H9 (cell line): ENCODE results near the gene ADAT3. TPM values are rescaled to one million over a fixed set of nuclear protein-coding genes. Genes with fewer than 3 reads are reported as not detected.
A peak's percentile ranks its signal among the peaks of the same experiment; 100 is the strongest.

Source experiments
- DNase-seq: peaks from one replicate; pipeline ENCODE4 v3.0.0-alpha.2; 2017
- H2AFZ ChIP-seq: one replicate; pipeline ENCODE4 v1.6.1; 2013; ENCODE audit warnings: mild to moderate bottlenecking, low read length, control low read depth, moderate library complexity
- H2AK5ac ChIP-seq: 2 replicates; pipeline ENCODE4 v1.6.1; 2013; ENCODE audit warnings: low read length, control low read depth, mixed read lengths; ENCODE audit not compliant: insufficient read length
- H2BK120ac ChIP-seq: one replicate; pipeline ENCODE4 v1.6.1; 2013; ENCODE audit warnings: low read depth, mild to moderate bottlenecking, low read length, control low read depth, inconsistent platforms; ENCODE audit not compliant: poor library complexity, severe bottlenecking
- H2BK12ac ChIP-seq: 2 replicates; pipeline ENCODE4 v1.6.1; 2013; ENCODE audit warnings: low read length, control low read depth, mixed read lengths, low read depth; ENCODE audit not compliant: insufficient read length
- H2BK15ac ChIP-seq: 2 replicates; pipeline ENCODE4 v1.6.1; 2013; ENCODE audit warnings: low read depth, low read length, control low read depth
- H2BK20ac ChIP-seq: one replicate; pipeline ENCODE4 v1.6.1; 2013; ENCODE audit warnings: low read depth, mild to moderate bottlenecking, low read length, control low read depth, inconsistent platforms; ENCODE audit not compliant: poor library complexity, severe bottlenecking
- H2BK5ac ChIP-seq: 2 replicates; pipeline ENCODE4 v1.6.1; 2013; ENCODE audit warnings: low read length, control low read depth, mixed read lengths; ENCODE audit not compliant: insufficient read length
- H3K14ac ChIP-seq: 2 replicates; pipeline ENCODE4 v1.6.1; 2013; ENCODE audit warnings: low read length, control low read depth; ENCODE audit not compliant: insufficient read depth
- H3K18ac ChIP-seq: 2 replicates; pipeline ENCODE4 v1.6.1; 2013; ENCODE audit warnings: low read depth, mild to moderate bottlenecking, mixed read lengths, low read length, control low read depth; ENCODE audit not compliant: insufficient read length
- H3K23ac ChIP-seq: 2 replicates; pipeline ENCODE4 v1.6.1; 2013; ENCODE audit warnings: low read length, control low read depth, mixed read lengths, low read depth; ENCODE audit not compliant: insufficient read length
- H3K23me2 ChIP-seq: 2 replicates; pipeline ENCODE4 v1.6.1; 2013; ENCODE audit warnings: low read depth, mild to moderate bottlenecking, mixed read lengths, low read length, control low read depth; ENCODE audit not compliant: insufficient read length, poor library complexity, severe bottlenecking
- H3K27ac ChIP-seq: 2 replicates; pipeline ENCODE4 v1.5.1; 2013; ENCODE audit warnings: low read length, control low read depth, mixed read lengths, low read depth; ENCODE audit not compliant: insufficient read length
- H3K27me3 ChIP-seq: 2 replicates; pipeline ENCODE4 v1.6.1; 2013; ENCODE audit warnings: low read length, control low read depth, inconsistent platforms; ENCODE audit not compliant: insufficient read depth
- H3K4ac ChIP-seq: 2 replicates; pipeline ENCODE4 v1.6.1; 2013; ENCODE audit warnings: low read depth, mild to moderate bottlenecking, control low read depth, inconsistent platforms, low read length, moderate library complexity
- H3K4me1 ChIP-seq: 2 replicates; pipeline ENCODE4 v1.6.1; 2013; ENCODE audit warnings: low read length, control low read depth, inconsistent platforms; ENCODE audit not compliant: insufficient read depth
- H3K4me2 ChIP-seq: 2 replicates; pipeline ENCODE4 v1.6.1; 2013; ENCODE audit warnings: low read length, control low read depth, mixed read lengths; ENCODE audit not compliant: insufficient read length, insufficient read depth
- H3K56ac ChIP-seq: 2 replicates; pipeline ENCODE4 v1.6.1; 2013; ENCODE audit warnings: low read depth, mild to moderate bottlenecking, mixed read lengths, low read length, control low read depth; ENCODE audit not compliant: insufficient read length
- H3K79me1 ChIP-seq: 2 replicates; pipeline ENCODE4 v1.6.1; 2013; ENCODE audit warnings: low read depth, mild to moderate bottlenecking, moderate library complexity, low read length, control low read depth, inconsistent platforms; ENCODE audit not compliant: insufficient read depth, poor library complexity, severe bottlenecking
- H3K79me2 ChIP-seq: 2 replicates; pipeline ENCODE4 v1.6.1; 2013; ENCODE audit warnings: low read length, control low read depth, inconsistent platforms; ENCODE audit not compliant: insufficient read depth
- H3K9ac ChIP-seq: 2 replicates; pipeline ENCODE4 v1.6.1; 2013; ENCODE audit warnings: low read length, control low read depth, mixed read lengths; ENCODE audit not compliant: insufficient read length; ENCODE audit errors: extremely low read depth
- H3K9me3 ChIP-seq: one replicate; pipeline ENCODE4 v1.6.1; 2013; ENCODE audit warnings: low read depth, low read length, inconsistent platforms; ENCODE audit not compliant: control insufficient read depth
- H3T11ph ChIP-seq: one replicate; pipeline ENCODE4 v1.6.1; 2013; ENCODE audit warnings: mild to moderate bottlenecking, low read length, control low read depth, inconsistent platforms
- H4K20me1 ChIP-seq: one replicate; pipeline ENCODE4 v1.6.1; 2013; ENCODE audit not compliant: control insufficient read depth, insufficient read length, insufficient read depth
- H4K5ac ChIP-seq: 2 replicates; pipeline ENCODE4 v1.6.1; 2013; ENCODE audit warnings: low read depth, mild to moderate bottlenecking, mixed read lengths, low read length, control low read depth; ENCODE audit not compliant: insufficient read length
- H4K8ac ChIP-seq: replicated peaks from 2 replicates; pipeline ENCODE4 v1.6.1; 2013; ENCODE audit warnings: low read length, control low read depth, mixed read lengths, low read depth; ENCODE audit not compliant: insufficient read length
- H4K91ac ChIP-seq: 2 replicates; pipeline ENCODE4 v1.6.1; 2013; ENCODE audit warnings: low read depth, mild to moderate bottlenecking, moderate library complexity, mixed read lengths, low read length, control low read depth; ENCODE audit not compliant: insufficient read length
- H3K27ac Mint-ChIP-seq, 3 experiments: 2 replicates in 2 of 3; 3 replicates in 1 of 3; pipeline ENCODE4 v1.8.0; 2020 to 2021; ENCODE audit warnings: mixed read lengths in 3 of 3, mild to moderate bottlenecking in 1 of 3, moderate library complexity in 1 of 3
- H3K27me3 Mint-ChIP-seq: 2 replicates; pipeline ENCODE4 v1.8.0; 2021; ENCODE audit warnings: low read depth, mild to moderate bottlenecking, moderate library complexity, mixed read lengths
- H3K36me3 Mint-ChIP-seq, 3 experiments: 2 replicates in 2 of 3; 3 replicates in 1 of 3; pipeline ENCODE4 v1.8.0; 2020 to 2021; ENCODE audit warnings: low read depth in 3 of 3, mixed read lengths in 3 of 3; ENCODE audit not compliant: insufficient read depth in 1 of 3
- H3K4me1 Mint-ChIP-seq, 2 experiments: 2 replicates each; pipeline ENCODE4 v1.8.0; 2020; ENCODE audit warnings: mixed read lengths in 2 of 2
- H3K4me3 Mint-ChIP-seq, 2 experiments: 2 replicates in 1 of 2; 3 replicates in 1 of 2; pipeline ENCODE4 v1.8.0; 2020 to 2021; ENCODE audit warnings: mild to moderate bottlenecking in 2 of 2, mixed read lengths in 2 of 2, moderate library complexity in 1 of 2
- H3K9me3 Mint-ChIP-seq, 2 experiments: 2 replicates in 1 of 2; 3 replicates in 1 of 2; pipeline ENCODE4 v1.8.0; 2020; ENCODE audit warnings: mild to moderate bottlenecking in 2 of 2, mixed read lengths in 2 of 2, moderate library complexity in 1 of 2
- WGBS: extraction: QIAGEN DNeasy Blood & Tissue Kit; methylation state at CpG from one replicate; pipeline ENCODE4 v1.1.7; 2013; ENCODE audit warnings: missing lambda C conversion rate, low lambda C conversion rate, mixed read lengths; ENCODE audit not compliant: insufficient read length; ENCODE audit errors: extremely low coverage; 5-methylcytosine and 5-hydroxymethylcytosine counted together
- long read RNA-seq: library from polyadenylated mRNA; unstranded; transcript quantifications from one replicate; pipeline ENCODE4 v2.0.0, GENCODE V29; 2020
- total RNA-seq: library from RNA; stranded (reverse); gene quantifications from 2 replicates; pipeline ENCODE4 v1.2.1, GENCODE V29; 2021
- TF ChIP-seq, protein P1 (sequence below): fragments of 200-600 bp; sonication (generic); conservative IDR thresholded peaks from 3 replicates; pipeline ENCODE4 v1.8.0; 2021; ENCODE audit warnings: antibody characterized with exemption, mild to moderate bottlenecking

Gene ADAT3
- 12.2 and 12.9 TPM in 2 replicates for total RNA-seq
- long read RNA-seq, transcript ADAT3-201 (2 exons, 1,620 nt): major isoform, 7 of 16 reads
- long read RNA-seq, partial matches to known transcripts: 4 of 16 reads
- long read RNA-seq, other reads (novel, unspliced or antisense): 5 of 16 reads

GRCh38 chr19:1905110-1905862 lies at the start of gene ADAT3, which contains the start of gene SCAMP4:
Gene ADAT3, plus strand, starts transcription at chr19:1905399. Its CDS starts 6,649 bp downstream, at chr19:1912048.
Gene SCAMP4, plus strand, starts transcription at chr19:1905399. Its CDS starts 9,621 bp downstream, at chr19:1915020.
- Histone ChIP-seq H2AK5ac (no peak within 1 kb of the TSS), H3K14ac (peak within 1 kb of the TSS; percentile 86; the same call in 1 of the 2 replicates), H2BK120ac (peak within 1 kb of the TSS; percentile 74), H2AFZ (no peak within 1 kb of the TSS), H3K79me1 (peaks cover 4% of the 10 kb centered on the region), H3T11ph (peak within 1 kb of the TSS; percentile 2), H2BK15ac (no peak within 1 kb of the TSS), H3K23ac (no peak within 1 kb of the TSS), H4K8ac (no peak within 1 kb of the TSS), H3K23me2 (peaks cover 6% of the 10 kb centered on the region), H2BK12ac (no peak within 1 kb of the TSS), H2BK5ac (no peak within 1 kb of the TSS), H4K91ac (no peak within 1 kb of the TSS), H3K18ac (peak within 1 kb of the TSS; percentile 85), H4K20me1 (no peaks in the 10 kb centered on the region), H3K9me3 (no peaks in the 10 kb centered on the region), H4K5ac (no peak within 1 kb of the TSS), H3K4me2 (peak within 1 kb of the TSS; percentile 48), H3K27ac (peak within 1 kb of the TSS; percentile 48), H3K79me2 (peaks cover 16% of the 10 kb centered on the region; the same call in 1 of the 2 replicates), H3K4me1 (0 out of 2 replicates have a peak, but pooled peaks cover 2% of the 10 kb centered on the region), H3K56ac (no peak within 1 kb of the TSS), H3K27me3 (no peaks in the 10 kb centered on the region), H2BK20ac (peak within 1 kb of the TSS; percentile 50), H3K9ac (peak within 1 kb of the TSS; percentile 35), H3K4ac (no peak within 1 kb of the TSS; the same call in 1 of the 2 replicates)
- WGBS: no CpG with 5 or more reads among the region's 92 CpGs
- Mint-ChIP-seq H3K4me1 (peaks cover 11 to 17% of the 10 kb centered on the region in 2 experiments), H3K27ac (peak within 1 kb of the TSS; percentile 94 to 99 (median 95)), H3K27me3 (no peaks in the 10 kb centered on the region), H3K36me3 (peaks cover 5 to 11% (median 8%) of the 10 kb centered on the region in 3 experiments; a peak in 6 of 7 replicates), H3K4me3 (peak within 1 kb of the TSS; percentile 78 to 89), H3K9me3 (no peaks in the 10 kb centered on the region; a peak in 2 of 5 replicates)
- TF ChIP-seq, protein P1, sequence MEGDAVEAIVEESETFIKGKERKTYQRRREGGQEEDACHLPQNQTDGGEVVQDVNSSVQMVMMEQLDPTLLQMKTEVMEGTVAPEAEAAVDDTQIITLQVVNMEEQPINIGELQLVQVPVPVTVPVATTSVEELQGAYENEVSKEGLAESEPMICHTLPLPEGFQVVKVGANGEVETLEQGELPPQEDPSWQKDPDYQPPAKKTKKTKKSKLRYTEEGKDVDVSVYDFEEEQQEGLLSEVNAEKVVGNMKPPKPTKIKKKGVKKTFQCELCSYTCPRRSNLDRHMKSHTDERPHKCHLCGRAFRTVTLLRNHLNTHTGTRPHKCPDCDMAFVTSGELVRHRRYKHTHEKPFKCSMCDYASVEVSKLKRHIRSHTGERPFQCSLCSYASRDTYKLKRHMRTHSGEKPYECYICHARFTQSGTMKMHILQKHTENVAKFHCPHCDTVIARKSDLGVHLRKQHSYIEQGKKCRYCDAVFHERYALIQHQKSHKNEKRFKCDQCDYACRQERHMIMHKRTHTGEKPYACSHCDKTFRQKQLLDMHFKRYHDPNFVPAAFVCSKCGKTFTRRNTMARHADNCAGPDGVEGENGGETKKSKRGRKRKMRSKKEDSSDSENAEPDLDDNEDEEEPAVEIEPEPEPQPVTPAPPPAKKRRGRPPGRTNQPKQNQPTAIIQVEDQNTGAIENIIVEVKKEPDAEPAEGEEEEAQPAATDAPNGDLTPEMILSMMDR: no peak
- peak; percentile 100 for DNase-seq
